Fibroblast of villous mesenchyme (primary cell): Measurements from ENCODE around the gene STRIT1. TPM values are rescaled to one million over a fixed set of nuclear protein-coding genes. Genes with fewer than 3 reads are reported as not detected.

ENCODE experiments used
- total RNA-seq: library from RNA; depleted of rRNA; stranded (reverse); fragments of >200 nt; gene quantifications from 2 replicates; pipeline ENCODE4 v1.2.3, GENCODE V29; 2012

The STRIT1 gene
- total RNA-seq, 1 donor = not detected

Other genes starting within 250 kb of the STRIT1 start
- gene MME, start 213.4 kb downstream of the STRIT1 start, total RNA-seq = 310 and 479 TPM in 2 replicates